OCI-LY7 (cell line): ENCODE results near the gene YTHDC1. TPM values are rescaled to one million over a fixed set of nuclear protein-coding genes. Genes with fewer than 3 reads are reported as not detected.

Experiments used
- BruUV-seq: library from RNA; stranded (reverse); fragments of 400-500 nt; replicated peaks from 2 replicates; lab custom pipeline; 2021; lab: Mats Ljungman, UMichigan
- CTCF ChIA-PET: fragments of 300-600 bp; sonication (Branson Sonifier 250); formaldehyde crosslinking; loops from one replicate; lab custom pipeline; 2022; ENCODE audit warnings: antibody characterized with exemption; ENCODE audit not compliant: unreplicated experiment; lab: Charles Lee
- POLR2A ChIA-PET: fragments of 300-600 bp; sonication (Branson Sonifier 250); formaldehyde crosslinking; loops from one replicate; lab custom pipeline; 2022; ENCODE audit warnings: antibody characterized with exemption; lab: Charles Lee
- DNase-seq: peaks from one replicate; pipeline ENCODE4 v3.0.0-alpha.2; 2015; ENCODE audit warnings: low spot score
- H2AFZ ChIP-seq: fragments of 200-600 bp; sonication (generic), shearing (Covaris generic); 2 replicates; pipeline ENCODE4 v1.6.1; 2014; ENCODE audit warnings: mild to moderate bottlenecking, antibody characterized with exemption, low read length, moderate library complexity
- H3K27ac ChIP-seq: fragments of 200-600 bp; sonication (generic); 2 replicates; pipeline ENCODE4 v1.5.1; 2014; ENCODE audit warnings: mixed run types, low read depth, mild to moderate bottlenecking, moderate library complexity, low read length, inconsistent platforms; ENCODE audit not compliant: poor library complexity, severe bottlenecking
- H3K36me3 ChIP-seq: fragments of 200-600 bp; sonication (generic); 2 replicates; pipeline ENCODE4 v1.6.1; 2014; ENCODE audit warnings: mild to moderate bottlenecking, antibody characterized with exemption, low read length, moderate library complexity, mixed read lengths; ENCODE audit not compliant: insufficient read depth
- H3K4me1 ChIP-seq: fragments of 200-600 bp; sonication (generic); 2 replicates; pipeline ENCODE4 v1.5.1; 2014; ENCODE audit warnings: mild to moderate bottlenecking, low read length; ENCODE audit not compliant: insufficient read depth, poor library complexity, severe bottlenecking
- H3K4me2 ChIP-seq: fragments of 200-600 bp; sonication (generic); 2 replicates; pipeline ENCODE4 v1.6.1; 2014; ENCODE audit warnings: mild to moderate bottlenecking, low read length
- H3K4me3 ChIP-seq: fragments of 200-600 bp; sonication (generic); 2 replicates; pipeline ENCODE4 v1.5.1; 2014; ENCODE audit warnings: mild to moderate bottlenecking, low read depth, low read length; ENCODE audit not compliant: poor library complexity, severe bottlenecking
- H3K79me2 ChIP-seq: fragments of 200-600 bp; sonication (generic); 2 replicates; pipeline ENCODE4 v1.6.1; 2016; ENCODE audit warnings: low read depth, mild to moderate bottlenecking, low read length, moderate library complexity, mixed read lengths; ENCODE audit not compliant: insufficient read depth
- H3K9me2 ChIP-seq: fragments of 200-600 bp; sonication (generic); 2 replicates; pipeline ENCODE4 v1.6.1; 2016; ENCODE audit warnings: mild to moderate bottlenecking, low read length, mixed read lengths; ENCODE audit not compliant: insufficient read depth
- H3K9me3 ChIP-seq: fragments of 200-600 bp; sonication (generic); 2 replicates; pipeline ENCODE4 v1.6.1; 2014; ENCODE audit warnings: mild to moderate bottlenecking, mixed run types, low read length, mixed read lengths
- H4K20me1 ChIP-seq: fragments of 200-600 bp; sonication (generic); 2 replicates; pipeline ENCODE4 v1.6.1; 2014; ENCODE audit warnings: mild to moderate bottlenecking, antibody characterized with exemption, low read length, moderate library complexity, mixed read lengths; ENCODE audit not compliant: insufficient read depth
- CTCF ChIP-seq: fragments of 200-600 bp; sonication (generic); conservative IDR thresholded peaks from 2 replicates; pipeline ENCODE4 v1.5.1; 2014; ENCODE audit warnings: mild to moderate bottlenecking, antibody characterized with exemption, low read length, moderate library complexity, mixed read lengths
- EZH2phosphoT487 ChIP-seq: fragments of 200-600 bp; sonication (generic); IDR thresholded peaks from 2 replicates; pipeline ENCODE4 v1.6.1; 2018; ENCODE audit warnings: low read depth, borderline replicate concordance, mild to moderate bottlenecking, mixed run types, antibody characterized with exemption, low read length, moderate library complexity, mixed read lengths
- intact Hi-C: fragments of 100-400 bp; cut with micrococcal nuclease; formaldehyde crosslinking; loops from one replicate; pipeline ENCODE4 v1.10.0; 2022; ENCODE audit not compliant: unreplicated experiment
- total RNA-seq, 2 experiments: library from RNA; depleted of rRNA in 1 of 2; stranded (reverse); fragments of >200 nt in 1 of 2; shearing (Covaris generic) in 1 of 2; gene quantifications; 2 replicates each; pipeline ENCODE4 v1.2.3, GENCODE V29; 2014 to 2022

Gene YTHDC1
- total RNA-seq, 2 experiments from 2014 or later, result 65.3 to 93.0 TPM

GRCh38 chr4:68344785-68345184 lies 5.1 kb downstream of the YTHDC1 start:
- H3K36me3 ChIP-seq, result peaks cover 55% of the 10 kb centered on the region
- intact Hi-C loops, result loop anchor here (10.0 kb wide), 1 partner anchor 800 kb away; the partner anchor contains the start of gene CENPC
- peak overlapping the region; percentile 7; the same call in 1 of the 2 replicates for H3K4me2 ChIP-seq
- TF ChIP-seq CTCF, result no peak
- no peak for TF ChIP-seq EZH2phosphoT487
- no TSS peak for BruUV-seq
- POLR2A ChIA-PET, result interaction anchor here (0.6 to 0.8 kb wide), 3 partner anchors 13 to 239 kb away, joined by 3 read pairs; no protein-coding TSS in a partner anchor
- no peaks in the 10 kb centered on the region for H3K9me3 ChIP-seq
- no peaks in the 10 kb centered on the region for H3K9me2 ChIP-seq
- H3K4me1 ChIP-seq, result peaks cover 18% of the 10 kb centered on the region
- peaks cover 69% of the 10 kb centered on the region for H4K20me1 ChIP-seq
- CTCF ChIA-PET, result no interaction called here
- DNase-seq, result no peak
- no peak overlapping the region for H3K4me3 ChIP-seq
- no peak overlapping the region for H2AFZ ChIP-seq
- peaks cover 99% of the 10 kb centered on the region for H3K79me2 ChIP-seq
- no peak overlapping the region for H3K27ac ChIP-seq

GRCh38 chr4:68344049-68344448 lies 5.8 kb downstream of the YTHDC1 start:
- intact Hi-C loops, result loop anchor here (10.0 kb wide), 1 partner anchor 799 kb away; the partner anchor contains the start of gene CENPC
- TF ChIP-seq CTCF (no peak), EZH2phosphoT487 (no peak)
- Histone ChIP-seq H3K4me1 (peaks cover 19% of the 10 kb centered on the region), H3K27ac (no peak overlapping the region), H4K20me1 (peaks cover 73% of the 10 kb centered on the region), H3K9me3 (no peaks in the 10 kb centered on the region), H3K4me2 (no peak overlapping the region), H3K79me2 (peaks cover 100% of the 10 kb centered on the region), H3K4me3 (no peak overlapping the region), H2AFZ (no peak overlapping the region), H3K9me2 (no peaks in the 10 kb centered on the region), H3K36me3 (peaks cover 54% of the 10 kb centered on the region)
- CTCF ChIA-PET, result no interaction called here
- POLR2A ChIA-PET, result interaction anchor here (0.7 to 1.3 kb wide), 4 partner anchors 9 to 1703 kb away, joined by 3 to 4 read pairs (median 3); no protein-coding TSS in a partner anchor
- no TSS peak for BruUV-seq
- no peak for DNase-seq

- no peak for DNase-seq
- Histone ChIP-seq H3K4me2 (peak overlapping the region; percentile 20; the same call in 1 of the 2 replicates), H3K9me3 (no peaks in the 10 kb centered on the region), H3K79me2 (peaks cover 100% of the 10 kb centered on the region), H3K36me3 (peaks cover 49% of the 10 kb centered on the region), H3K27ac (no peak overlapping the region), H3K4me3 (no peak overlapping the region), H3K9me2 (no peaks in the 10 kb centered on the region), H4K20me1 (peaks cover 59% of the 10 kb centered on the region), H3K4me1 (peaks cover 13% of the 10 kb centered on the region), H2AFZ (no peak overlapping the region)
- CTCF ChIA-PET, result no interaction called here
- intact Hi-C loops, result loop anchor here (10.0 kb wide), 1 partner anchor 797 kb away; the partner anchor contains the start of gene CENPC
- TF ChIP-seq EZH2phosphoT487, result no peak
- TF ChIP-seq CTCF, result no peak
- POLR2A ChIA-PET, result interaction anchor here (1.2 kb wide), 1 partner anchor 10 kb away, joined by 7 read pairs; no protein-coding TSS in a partner anchor
- BruUV-seq, result no TSS peak
Observed at GRCh38 chr4:68342134-68342533, 7.8 kb downstream of the YTHDC1 start.
